Right lobe of liver (tissue), 6 donors: Measurements from ENCODE around the gene KCND1. TPM values are rescaled to one million over a fixed set of nuclear protein-coding genes. Genes with fewer than 3 reads are reported as not detected.

Experiments used
- ATAC-seq, 4 donors: fragments of 200-7000 bp; cut with Tn5 transposase; one replicate each; pipeline ENCODE4 v1.9.1; 2020; ENCODE audit warnings: mild to moderate bottlenecking in 4 of 4, moderate library complexity in 4 of 4
- DNase-seq, 3 donors: peaks; one replicate each; pipeline ENCODE4 v3.0.0-alpha.2; 2020
- H3K27ac ChIP-seq, 3 donors: fragments of 200-600 bp; one replicate each; pipeline ENCODE4 v1.8.0; 2022
- H3K27me3 ChIP-seq, 2 donors: fragments of 200-600 bp; one replicate each; pipeline ENCODE4 v1.8.0; 2022
- H3K36me3 ChIP-seq, 4 donors: fragments of 200-600 bp; sonication (generic) in 1 of 4; one replicate each; pipeline versions ENCODE4 v1.5.1 to v1.8.0; 2017 to 2022; ENCODE audit warnings: control low read depth in 1 of 4
- H3K4me1 ChIP-seq, 4 donors: fragments of 200-600 bp; sonication (generic) in 1 of 4; one replicate each; pipeline versions ENCODE4 v1.5.1 to v1.8.0; 2017 to 2022; ENCODE audit warnings: control low read depth in 1 of 4
- H3K4me3 ChIP-seq, 3 donors: fragments of 200-600 bp; one replicate each; pipeline ENCODE4 v1.8.0; 2022
- H3K9me3 ChIP-seq, 4 donors: fragments of 200-600 bp; sonication (generic) in 1 of 4; one replicate each; pipeline versions ENCODE4 v1.5.1 to v1.8.0; 2017 to 2022; ENCODE audit warnings: control low read depth in 1 of 4
- POLR2A ChIP-seq: fragments of 450-650 bp; IDR thresholded peaks from one replicate; pipeline ENCODE4 v1.6.1; 2017; ENCODE audit warnings: antibody characterized with exemption, mild to moderate bottlenecking
- WGBS: methylation state at CpG from one replicate; pipeline ENCODE4 v1.1.6; 2018; ENCODE audit warnings: low coverage, low lambda C conversion rate; ENCODE audit not compliant: insufficient coverage; ENCODE audit errors: missing lambda C conversion rate; 5-methylcytosine and 5-hydroxymethylcytosine counted together
- intact Hi-C, 2 donors: fragments of 100-400 bp; cut with DNase I; formaldehyde crosslinking; loops; one replicate each; pipeline versions ENCODE4 v1.11.2 to v1.14.1; 2022
- total RNA-seq, 6 experiments: library from RNA; depleted of rRNA in 2 of 6; stranded (reverse); fragments of >200 nt in 2 of 6; fragmentation: NEBNext Ultra II Directional in 3 of 6; extraction: Animal tissue kit (Norgen Biotek cat#: 25700) in 3 of 6; gene quantifications; one replicate each; pipeline versions ENCODE4 v1.1.0 to v1.2.4, GENCODE V29; 2016 to 2023
- TF ChIP-seq, protein P1 (sequence below), 4 donors: fragments of 200-600 bp in 3 of 4; fragments of 450-650 bp in 1 of 4; IDR thresholded peaks; one replicate each; pipeline versions ENCODE4 v1.5.1 to v1.8.0; 2016 to 2022; ENCODE audit warnings: antibody characterized with exemption in 4 of 4, mild to moderate bottlenecking in 2 of 4
- donor health status: DM: no; HTN: yes; CAD: no.
- donor health status: DM: no; HTN: no; CAD: no.
- donor health status: DM: no; HTN: no; CAD: no.
- donor health status: DM: no; HTN: yes; CAD: no.
- donor health status: DM: no; HTN: yes; CAD: no.

Gene KCND1
- total RNA-seq, 6 experiments from 2014 or later, result 0.31 to 1.2 (median 0.46) TPM

- intact Hi-C loops, result loop anchor here in 1 of 2 donors (10.0 kb wide), 1 partner anchor 54 kb away; no protein-coding TSS in a partner anchor
- DNase-seq, result peak in 1 of 3 donors; percentile 37
These were observed 13.0 kb downstream of the KCND1 start for GRCh38 chrX:48958635-48959094.

DNA sequence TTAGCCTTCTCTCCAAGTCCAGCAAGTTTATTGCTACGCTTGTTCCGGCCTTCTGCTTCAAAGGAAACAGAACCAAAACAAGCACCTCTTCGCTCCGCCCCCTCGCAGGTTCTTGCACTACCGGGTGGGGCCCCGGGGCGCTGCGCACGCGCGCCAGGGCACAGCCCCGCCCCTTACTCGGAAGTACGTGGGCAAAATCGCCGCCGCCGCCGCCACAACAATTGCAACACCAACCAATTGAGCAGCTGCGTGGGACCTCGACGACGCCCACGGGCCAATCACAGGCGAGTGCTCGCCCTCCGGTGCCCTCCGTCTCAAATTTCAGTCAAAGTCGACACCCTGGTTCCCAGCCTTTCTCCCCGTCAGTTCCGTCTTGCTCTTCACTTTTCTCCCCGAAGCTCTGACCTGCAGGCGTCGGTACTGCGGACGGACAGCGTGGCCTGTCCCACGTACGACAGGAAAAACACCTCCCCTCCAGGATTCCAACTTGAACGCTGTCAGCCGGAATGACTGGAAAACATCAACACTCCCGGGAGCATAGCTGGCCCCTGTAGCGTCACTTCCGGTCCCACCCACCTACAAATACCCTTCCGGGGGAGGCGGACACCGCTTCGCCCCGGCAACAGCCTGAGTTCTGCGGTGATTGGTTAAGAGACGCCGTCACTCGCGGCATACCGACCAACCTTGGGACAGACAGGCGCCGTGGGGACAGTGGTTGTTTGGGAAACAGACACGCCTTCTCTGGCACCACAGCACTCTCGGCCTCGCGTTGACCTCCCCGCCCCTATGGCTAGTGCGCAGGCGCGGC, 13.6 kb downstream of the KCND1 start:
- WGBS, result 50% methylated on average over 14 of the region's 66 CpGs
- no peaks in the 10 kb centered on the region for H3K9me3 ChIP-seq
- peaks cover 0 to 5% (median 0%) of the 10 kb centered on the region in 4 donors for H3K36me3 ChIP-seq
- H3K27ac ChIP-seq, result peak overlapping the region; percentile 90 to 95 (median 92)
- intact Hi-C loops, result loop anchor here in 1 of 2 donors (10.0 kb wide), 1 partner anchor 53 kb away; no protein-coding TSS in a partner anchor
- ATAC-seq (peak; percentile 90 to 93 (median 92)), DNase-seq (peak; percentile 94 to 98 (median 97))
- H3K4me1 ChIP-seq, result peaks cover 0 to 6% (median 0%) of the 10 kb centered on the region in 4 donors
- no peaks in the 10 kb centered on the region for H3K27me3 ChIP-seq
- TF ChIP-seq, protein P1, sequence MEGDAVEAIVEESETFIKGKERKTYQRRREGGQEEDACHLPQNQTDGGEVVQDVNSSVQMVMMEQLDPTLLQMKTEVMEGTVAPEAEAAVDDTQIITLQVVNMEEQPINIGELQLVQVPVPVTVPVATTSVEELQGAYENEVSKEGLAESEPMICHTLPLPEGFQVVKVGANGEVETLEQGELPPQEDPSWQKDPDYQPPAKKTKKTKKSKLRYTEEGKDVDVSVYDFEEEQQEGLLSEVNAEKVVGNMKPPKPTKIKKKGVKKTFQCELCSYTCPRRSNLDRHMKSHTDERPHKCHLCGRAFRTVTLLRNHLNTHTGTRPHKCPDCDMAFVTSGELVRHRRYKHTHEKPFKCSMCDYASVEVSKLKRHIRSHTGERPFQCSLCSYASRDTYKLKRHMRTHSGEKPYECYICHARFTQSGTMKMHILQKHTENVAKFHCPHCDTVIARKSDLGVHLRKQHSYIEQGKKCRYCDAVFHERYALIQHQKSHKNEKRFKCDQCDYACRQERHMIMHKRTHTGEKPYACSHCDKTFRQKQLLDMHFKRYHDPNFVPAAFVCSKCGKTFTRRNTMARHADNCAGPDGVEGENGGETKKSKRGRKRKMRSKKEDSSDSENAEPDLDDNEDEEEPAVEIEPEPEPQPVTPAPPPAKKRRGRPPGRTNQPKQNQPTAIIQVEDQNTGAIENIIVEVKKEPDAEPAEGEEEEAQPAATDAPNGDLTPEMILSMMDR (IDR thresholded peaks at IDR 0.05), result no peak
- TF ChIP-seq POLR2A, result peak; percentile 59
- H3K4me3 ChIP-seq, result peak overlapping the region; percentile 47 to 70 (median 63)

More at GRCh38 chrX:48958635-48959094, 13.0 kb downstream of the KCND1 start:
- Histone ChIP-seq H3K4me3 (peak overlapping the region; percentile 24 to 70 (median 39)), H3K27ac (peak overlapping the region; percentile 61 to 95 (median 78)), H3K4me1 (peaks cover 0 to 6% (median 0%) of the 10 kb centered on the region in 4 donors), H3K36me3 (peaks cover 0 to 5% (median 0%) of the 10 kb centered on the region in 4 donors), H3K9me3 (no peaks in the 10 kb centered on the region), H3K27me3 (no peaks in the 10 kb centered on the region)
- ATAC-seq, result peak; percentile 1 to 45 (median 12)
- TF ChIP-seq POLR2A, result no peak
- WGBS, result 60% methylated on average over 21 of the region's 21 CpGs

DNA sequence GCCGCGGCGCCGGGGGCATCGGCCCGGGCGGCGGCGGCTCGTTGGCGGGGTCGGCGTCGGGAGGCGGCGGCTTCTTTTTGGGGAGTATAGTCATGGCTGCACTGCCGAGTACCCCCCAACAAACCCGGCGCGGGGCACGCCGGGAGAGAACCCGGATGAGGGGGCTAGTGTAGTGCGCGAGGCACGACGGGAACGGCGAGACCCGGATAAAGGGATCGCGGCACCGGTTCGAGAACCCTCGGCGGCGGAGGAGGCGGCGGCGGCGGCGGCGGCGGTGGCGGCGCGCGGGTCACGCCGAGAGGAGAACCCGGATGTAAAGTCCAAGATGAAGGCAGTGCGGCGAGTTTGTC, 14.2 kb downstream of the KCND1 start, which contains the start of gene OTUD5:
Gene OTUD5 (minus strand): TSS at position 131 of the 350 bp plus-strand sequence. CDS start 37 bp downstream, at position 94.
- TF ChIP-seq, protein P1 (IDR thresholded peaks at IDR 0.05), result no peak
- no peak for TF ChIP-seq POLR2A
- DNase-seq (peak in 1 of 3 donors; percentile 64), ATAC-seq (peak in 2 of 4 donors; percentile 1 to 2)
- intact Hi-C loops, result loop anchor here in 1 of 2 donors (10.0 kb wide), 1 partner anchor 53 kb away; no protein-coding TSS in a partner anchor
- H3K27me3 ChIP-seq, result no peaks in the 10 kb centered on the region
- WGBS, result 31% methylated on average over 9 of the region's 53 CpGs
- no peaks in the 10 kb centered on the region for H3K9me3 ChIP-seq
- peaks cover 0 to 5% (median 0%) of the 10 kb centered on the region in 4 donors for H3K36me3 ChIP-seq
- peak within 1 kb of the TSS; percentile 90 to 95 (median 92) for H3K27ac ChIP-seq
- H3K4me3 ChIP-seq, result peak within 1 kb of the TSS; percentile 55 to 70 (median 63)
- H3K4me1 ChIP-seq, result peaks cover 0 to 6% (median 0%) of the 10 kb centered on the region in 4 donors

DNA sequence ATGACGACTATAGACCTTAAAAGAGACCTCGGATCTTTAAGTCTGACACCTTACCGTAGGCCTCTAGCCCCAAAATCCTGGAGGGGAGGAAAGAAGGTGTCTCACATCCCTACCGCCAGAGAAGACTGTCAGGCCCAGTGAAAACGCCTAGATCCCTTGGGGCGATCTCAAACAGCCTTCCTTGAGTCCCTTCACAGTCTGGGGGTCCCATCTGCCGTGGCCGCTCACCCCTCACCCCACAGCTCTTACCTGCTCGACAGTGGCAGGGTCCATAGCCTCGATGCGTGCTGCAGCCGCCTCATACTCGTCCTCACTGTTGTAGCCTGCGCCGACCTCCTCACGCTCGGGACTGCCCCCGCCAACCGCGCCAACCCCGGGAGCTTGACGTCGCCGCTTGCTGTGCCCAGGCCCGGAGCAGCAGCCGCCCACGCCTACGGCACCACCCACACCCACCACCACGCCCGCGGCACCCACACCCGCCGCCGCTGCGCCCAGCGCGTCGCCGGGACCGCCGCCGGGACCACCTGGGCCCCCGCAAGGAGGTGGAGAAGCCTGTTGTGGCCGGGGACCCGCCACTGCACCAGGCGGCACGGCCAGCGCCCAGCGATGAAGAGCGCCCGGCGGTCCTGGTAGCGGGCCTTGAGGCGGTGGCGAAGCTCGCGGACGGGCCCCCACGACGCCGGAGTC, 14.8 kb downstream of the KCND1 start:
- peak in 2 of 3 donors; percentile 48 to 54 for DNase-seq
- Histone ChIP-seq H3K4me1 (peaks cover 0 to 6% (median 0%) of the 10 kb centered on the region in 4 donors), H3K27me3 (no peaks in the 10 kb centered on the region), H3K27ac (peak overlapping the region in 2 of 3 donors; percentile 57 to 95), H3K4me3 (peak overlapping the region; percentile 55 to 70 (median 63)), H3K36me3 (peaks cover 0 to 5% (median 0%) of the 10 kb centered on the region in 4 donors), H3K9me3 (no peaks in the 10 kb centered on the region)
- WGBS, result 20% methylated on average over 4 of the region's 61 CpGs
- intact Hi-C loops, result loop anchor here in 1 of 2 donors (10.0 kb wide), 1 partner anchor 52 kb away; no protein-coding TSS in a partner anchor
- TF ChIP-seq POLR2A, result no peak
- TF ChIP-seq, protein P1 (IDR thresholded peaks at IDR 0.05), result no peak
- no peak for ATAC-seq
